HG03439 (cell line): ENCODE measurements around the gene ZNF213.

Experiments used
- ATAC-seq: cut with Tn5 transposase; IDR thresholded peaks from one replicate; pipeline ENCODE4 v1.9.1; 2021; ENCODE audit warnings: mild to moderate bottlenecking, moderate library complexity; ENCODE audit not compliant: unreplicated experiment

The ZNF213 gene

DNA sequence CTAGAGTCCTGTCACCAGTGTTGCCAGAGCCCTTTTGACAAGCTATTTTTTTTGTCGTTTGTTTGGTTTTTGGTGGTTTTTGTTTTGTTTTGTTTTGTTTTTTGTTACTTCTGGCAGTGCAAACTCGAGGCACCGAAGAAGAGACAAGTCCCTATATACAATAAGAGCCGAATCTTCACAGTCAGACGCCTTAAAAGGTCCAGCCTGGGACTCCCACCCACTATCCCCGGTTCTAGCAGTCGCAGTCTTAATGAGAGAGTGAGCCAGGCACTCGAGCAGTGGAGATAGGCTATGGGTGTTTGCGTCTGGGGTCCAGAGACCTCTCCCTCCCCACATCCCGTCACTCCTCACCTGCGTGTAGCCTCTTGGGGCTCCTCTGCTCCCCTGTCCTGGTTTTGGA, 55.0 kb downstream of the ZNF213 start:
- no peak for ATAC-seq

DNA sequence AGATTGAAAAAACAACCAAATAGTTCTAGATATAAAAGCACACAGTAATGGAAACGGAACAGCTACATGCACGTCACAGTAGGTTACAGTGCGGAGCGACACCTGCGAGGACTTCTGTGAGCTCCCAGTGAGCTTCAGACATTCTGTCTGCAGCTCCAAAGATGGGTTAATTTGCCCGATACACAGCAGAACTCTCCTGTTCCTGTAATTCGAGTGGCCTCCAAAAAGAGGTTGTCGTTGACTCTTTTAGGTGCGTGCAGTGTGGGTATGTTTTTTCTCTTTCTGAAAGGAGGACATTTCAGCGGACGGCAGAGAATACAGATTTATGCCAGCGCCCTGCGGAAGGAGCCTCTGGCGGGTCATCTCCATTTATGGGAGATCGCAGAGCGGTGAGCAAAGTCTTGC, 56.1 kb downstream of the ZNF213 start:
- no peak for ATAC-seq
